Measurements from ENCODE around the gene LOXHD1. TPM values are rescaled to one million over a fixed set of nuclear protein-coding genes. Genes with fewer than 3 reads are reported as not detected.

The LOXHD1 gene
- total RNA-seq, 2 donors from 2014 or later = 0.11 TPM; not detected in 1

DNA sequence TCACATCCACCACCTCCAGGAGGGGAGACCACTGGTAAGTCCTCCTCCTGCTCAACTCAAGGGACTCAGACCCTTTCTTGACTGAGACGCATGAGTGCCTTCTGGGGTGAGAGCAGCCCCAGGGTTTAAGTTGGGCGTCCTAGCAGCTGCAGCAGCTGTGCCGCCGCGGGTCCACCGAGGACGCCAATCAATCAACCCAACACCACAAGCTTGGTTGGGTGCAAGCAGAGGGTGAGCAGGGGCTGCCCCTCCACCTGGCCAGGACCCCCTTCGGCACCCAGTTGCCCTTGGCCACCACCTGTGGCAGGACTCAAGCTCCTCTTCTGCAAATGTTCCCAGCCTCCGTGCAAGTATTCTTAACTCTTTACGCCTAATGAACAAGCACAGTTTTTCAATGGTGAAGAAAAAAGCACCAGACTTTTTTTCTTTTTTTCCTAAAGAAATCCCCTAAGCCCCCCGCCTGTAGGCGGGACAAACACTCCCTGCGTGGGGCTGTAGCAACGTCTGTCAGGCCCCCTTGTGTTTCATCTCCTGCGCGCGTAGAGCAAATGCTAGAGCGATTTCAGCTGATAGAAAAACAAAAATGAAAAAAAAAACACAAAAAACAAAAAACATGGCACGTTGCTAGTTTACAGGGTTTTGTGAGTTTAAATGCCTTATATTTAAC lies 197.1 kb downstream of the LOXHD1 start:
- H3K4me1 ChIP-seq = no peaks in the 10 kb centered on the region
- TF ChIP-seq, protein P1, sequence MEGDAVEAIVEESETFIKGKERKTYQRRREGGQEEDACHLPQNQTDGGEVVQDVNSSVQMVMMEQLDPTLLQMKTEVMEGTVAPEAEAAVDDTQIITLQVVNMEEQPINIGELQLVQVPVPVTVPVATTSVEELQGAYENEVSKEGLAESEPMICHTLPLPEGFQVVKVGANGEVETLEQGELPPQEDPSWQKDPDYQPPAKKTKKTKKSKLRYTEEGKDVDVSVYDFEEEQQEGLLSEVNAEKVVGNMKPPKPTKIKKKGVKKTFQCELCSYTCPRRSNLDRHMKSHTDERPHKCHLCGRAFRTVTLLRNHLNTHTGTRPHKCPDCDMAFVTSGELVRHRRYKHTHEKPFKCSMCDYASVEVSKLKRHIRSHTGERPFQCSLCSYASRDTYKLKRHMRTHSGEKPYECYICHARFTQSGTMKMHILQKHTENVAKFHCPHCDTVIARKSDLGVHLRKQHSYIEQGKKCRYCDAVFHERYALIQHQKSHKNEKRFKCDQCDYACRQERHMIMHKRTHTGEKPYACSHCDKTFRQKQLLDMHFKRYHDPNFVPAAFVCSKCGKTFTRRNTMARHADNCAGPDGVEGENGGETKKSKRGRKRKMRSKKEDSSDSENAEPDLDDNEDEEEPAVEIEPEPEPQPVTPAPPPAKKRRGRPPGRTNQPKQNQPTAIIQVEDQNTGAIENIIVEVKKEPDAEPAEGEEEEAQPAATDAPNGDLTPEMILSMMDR (IDR thresholded peaks at IDR 0.05) = no peak
- H3K27ac ChIP-seq = no peak overlapping the region
- no peaks in the 10 kb centered on the region for H3K9me3 ChIP-seq
- no peaks in the 10 kb centered on the region for H3K36me3 ChIP-seq
- no peak overlapping the region for H3K4me3 ChIP-seq
- DNase-seq (ENCODE audit: low spot score) = no peak
- H3K27me3 ChIP-seq = no peaks in the 10 kb centered on the region

DNA sequence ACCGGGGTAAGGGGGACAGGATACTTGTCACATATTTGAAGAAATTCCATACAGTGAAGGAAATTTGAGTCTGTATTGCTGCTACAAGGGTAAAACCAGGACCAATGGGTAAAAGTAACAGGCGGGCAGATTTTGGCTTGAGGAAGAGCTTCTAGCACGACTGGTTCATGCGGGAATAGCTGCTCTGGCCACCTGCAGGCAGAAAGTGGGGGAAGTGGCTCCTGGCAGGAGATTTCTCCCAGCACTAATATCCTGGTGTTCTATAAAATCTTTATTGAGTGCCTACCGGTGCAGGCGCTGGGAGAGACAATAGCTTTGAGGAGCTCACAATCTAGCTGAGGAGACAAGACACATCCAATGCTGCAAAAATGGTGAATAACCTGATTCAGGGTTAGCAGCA lies 198.5 kb downstream of the LOXHD1 start:
- no peaks in the 10 kb centered on the region for H3K9me3 ChIP-seq
- no peaks in the 10 kb centered on the region for H3K27me3 ChIP-seq
- TF ChIP-seq, protein P1 (IDR thresholded peaks at IDR 0.05) = no peak
- H3K27ac ChIP-seq = no peak overlapping the region
- H3K36me3 ChIP-seq = no peaks in the 10 kb centered on the region
- no peaks in the 10 kb centered on the region for H3K4me1 ChIP-seq
- DNase-seq (ENCODE audit: low spot score) = no peak
- no peak overlapping the region for H3K4me3 ChIP-seq

DNA sequence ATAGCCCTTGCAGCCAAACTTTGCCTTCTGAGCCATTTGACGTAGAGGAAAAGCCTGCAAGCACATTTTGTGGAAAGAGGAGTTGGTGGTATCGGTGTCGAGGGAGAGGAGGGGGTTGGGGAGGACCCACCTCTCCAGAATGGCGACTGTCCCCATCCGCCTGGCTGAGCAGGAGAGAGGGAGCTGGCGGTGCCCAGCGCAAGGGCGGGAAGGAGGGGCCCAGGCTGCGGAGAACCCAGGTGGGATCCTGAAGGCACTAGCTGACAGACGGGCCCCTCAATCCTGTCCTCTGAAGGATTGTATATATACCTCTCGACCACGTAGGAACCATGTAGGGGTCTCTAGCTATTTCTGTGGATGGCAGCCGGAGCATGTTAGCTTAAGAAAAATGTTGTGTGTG lies 200.3 kb downstream of the LOXHD1 start:
- H3K4me1 ChIP-seq = no peaks in the 10 kb centered on the region

DNA sequence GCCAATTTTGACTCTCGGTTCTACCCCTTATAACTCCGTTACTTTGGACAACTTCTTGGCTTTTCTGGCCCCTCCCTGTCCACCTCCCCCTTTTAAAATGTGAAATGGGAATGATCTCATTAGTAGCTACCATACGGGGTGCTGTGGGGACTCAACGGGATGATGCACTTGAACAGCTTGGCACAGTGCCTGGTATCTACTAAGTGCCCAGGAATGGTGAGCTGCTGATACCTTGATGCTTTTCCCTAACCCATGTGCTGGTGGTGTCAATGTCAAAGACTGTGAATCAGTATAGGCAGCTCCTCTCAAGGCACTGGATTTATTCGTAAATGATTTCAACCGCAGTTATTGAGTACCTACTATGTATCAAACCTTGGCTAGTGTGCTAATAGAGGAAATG lies 204.2 kb downstream of the LOXHD1 start:
- H3K9me3 ChIP-seq = peaks cover 0 to 15% of the 10 kb centered on the region in 2 donors
- DNase-seq (ENCODE audit: low spot score) = no peak
- H3K27ac ChIP-seq = no peak overlapping the region
- H3K27me3 ChIP-seq = no peaks in the 10 kb centered on the region
- no peaks in the 10 kb centered on the region for H3K4me1 ChIP-seq
- no peak overlapping the region for H3K4me3 ChIP-seq
- H3K36me3 ChIP-seq = peaks cover 7% of the 10 kb centered on the region
- TF ChIP-seq, protein P1 (IDR thresholded peaks at IDR 0.05) = no peak

More for the DNA sequence above, 200.3 kb downstream of the LOXHD1 start:
- Histone ChIP-seq H3K9me3 (peaks cover 0 to 3% of the 10 kb centered on the region in 2 donors), H3K27me3 (no peaks in the 10 kb centered on the region), H3K4me3 (no peak overlapping the region), H3K27ac (no peak overlapping the region), H3K36me3 (no peaks in the 10 kb centered on the region)
- TF ChIP-seq, protein P1 (IDR thresholded peaks at IDR 0.05) = no peak
- no peak for DNase-seq (ENCODE audit: low spot score)

DNA sequence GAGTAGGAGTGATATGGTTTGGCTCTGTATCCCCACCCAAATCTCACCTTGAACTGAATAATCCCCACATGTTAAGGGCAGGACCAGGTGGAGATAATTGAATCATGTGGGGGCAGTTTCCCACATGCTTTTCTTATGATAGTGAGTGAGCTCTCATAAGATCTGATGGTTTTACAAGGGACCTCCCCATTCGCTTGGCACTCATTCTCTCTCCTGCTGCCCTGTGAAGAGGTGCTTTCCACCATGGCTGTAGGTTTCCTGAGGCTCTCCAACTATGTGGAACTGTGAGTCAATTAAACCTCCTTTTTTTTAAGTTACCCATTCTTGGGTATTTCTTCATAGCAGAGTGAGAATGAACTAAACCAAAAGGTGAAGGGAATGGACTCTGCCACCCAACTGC lies 207.5 kb downstream of the LOXHD1 start:
- no peak for DNase-seq (ENCODE audit: low spot score)
- Histone ChIP-seq H3K27ac (no peak overlapping the region), H3K36me3 (peaks cover 7% of the 10 kb centered on the region)

More for the DNA sequence above, 207.5 kb downstream of the LOXHD1 start:
- TF ChIP-seq, protein P1 (IDR thresholded peaks at IDR 0.05) = no peak
- Histone ChIP-seq H3K9me3 (peaks cover 0 to 15% of the 10 kb centered on the region in 2 donors), H3K27me3 (no peaks in the 10 kb centered on the region), H3K4me3 (no peak overlapping the region), H3K4me1 (no peaks in the 10 kb centered on the region)
